GM23248 (cell line): ENCODE data around the gene PRRT2. TPM values are rescaled to one million over a fixed set of nuclear protein-coding genes. Genes with fewer than 3 reads are reported as not detected.

Source experiments
- DNase-seq: peaks from one replicate; pipeline ENCODE4 v3.0.0-alpha.2; 2015
- H2AFZ ChIP-seq: fragments of 200-600 bp; sonication (generic); 2 replicates; pipeline ENCODE4 v1.6.1; 2016; ENCODE audit warnings: antibody characterized with exemption
- H3F3A ChIP-seq: fragments of 200-600 bp; sonication (generic); 2 replicates; pipeline ENCODE4 v1.6.1; 2016; ENCODE audit warnings: mild to moderate bottlenecking, antibody characterized with exemption, mixed run types; ENCODE audit not compliant: insufficient read depth
- H3K27ac ChIP-seq: fragments of 200-600 bp; sonication (generic); 2 replicates; pipeline ENCODE4 v1.5.1; 2016; ENCODE audit warnings: mild to moderate bottlenecking
- H3K27me3 ChIP-seq: fragments of 200-600 bp; sonication (generic); replicated peaks from 2 replicates; pipeline ENCODE4 v1.6.1; 2016; ENCODE audit warnings: mild to moderate bottlenecking; ENCODE audit not compliant: insufficient read depth
- H3K36me3 ChIP-seq: fragments of 200-600 bp; sonication (generic); 2 replicates; pipeline ENCODE4 v1.6.1; 2016; ENCODE audit warnings: low read depth, mild to moderate bottlenecking
- H3K4me1 ChIP-seq: fragments of 200-600 bp; sonication (generic); 2 replicates; pipeline ENCODE4 v1.6.1; 2016; ENCODE audit warnings: mild to moderate bottlenecking; ENCODE audit not compliant: insufficient read depth
- H3K4me2 ChIP-seq: fragments of 200-600 bp; sonication (generic); one replicate; pipeline ENCODE4 v1.6.1; 2016; ENCODE audit warnings: mild to moderate bottlenecking; ENCODE audit not compliant: unreplicated experiment
- H3K4me3 ChIP-seq: fragments of 200-600 bp; sonication (generic); 2 replicates; pipeline ENCODE4 v1.5.1; 2016; ENCODE audit warnings: mild to moderate bottlenecking
- H3K79me2 ChIP-seq: fragments of 200-600 bp; sonication (generic); 2 replicates; pipeline ENCODE4 v1.6.1; 2016; ENCODE audit warnings: mild to moderate bottlenecking; ENCODE audit not compliant: insufficient read depth
- H3K9ac ChIP-seq: fragments of 200-600 bp; sonication (generic); 2 replicates; pipeline ENCODE4 v1.6.1; 2016; ENCODE audit warnings: mild to moderate bottlenecking
- H3K9me2 ChIP-seq: fragments of 200-600 bp; sonication (generic); 2 replicates; pipeline ENCODE4 v1.6.1; 2016; ENCODE audit warnings: mixed run types, mild to moderate bottlenecking, moderate library complexity; ENCODE audit not compliant: insufficient read depth
- H3K9me3 ChIP-seq: fragments of 200-600 bp; sonication (generic); one replicate; pipeline ENCODE4 v1.6.1; 2017; ENCODE audit warnings: low read depth
- H4K20me1 ChIP-seq: fragments of 200-600 bp; sonication (generic); 2 replicates; pipeline ENCODE4 v1.6.0; 2016; ENCODE audit not compliant: insufficient read depth
- EZH2 ChIP-seq: fragments of 200-600 bp; sonication (generic); IDR thresholded peaks from 2 replicates; pipeline ENCODE4 v1.6.1; 2018; ENCODE audit warnings: antibody characterized with exemption, mild to moderate bottlenecking; ENCODE audit not compliant: insufficient read depth, poor library complexity, severe bottlenecking
- EZH2phosphoT487 ChIP-seq: fragments of 200-600 bp; sonication (generic); IDR thresholded peaks from 2 replicates; pipeline ENCODE4 v1.6.1; 2018; ENCODE audit warnings: antibody characterized with exemption, moderate library complexity, mild to moderate bottlenecking, low read depth; ENCODE audit not compliant: insufficient read depth
- WGBS, 2 experiments: methylation state at CpG; one replicate each; pipeline ENCODE4 v1.1.6; 2015 to 2017; ENCODE audit warnings: low lambda C conversion rate in 2 of 2, low coverage in 1 of 2; ENCODE audit errors: missing lambda C conversion rate in 2 of 2; 5-methylcytosine and 5-hydroxymethylcytosine counted together
- in situ Hi-C: fragments of 300-500 bp; cut with MboI; formaldehyde crosslinking; loops from 2 replicates; pipeline ENCODE4 v1.15.0; 2020
- polyA plus RNA-seq: library from polyadenylated mRNA; unstranded; fragments of >200 nt; fragmentation: Nextera tagmentation; extraction: Ambion mirVana; gene quantifications from 2 replicates; pipeline ENCODE4 v1.2.1, GENCODE V29; 2016
- total RNA-seq: library from RNA; depleted of rRNA; stranded (reverse); fragments of >200 nt; shearing (Covaris generic); gene quantifications from 2 replicates; pipeline ENCODE4 v1.2.3, GENCODE V29; 2014; rRNA removed

Gene PRRT2
- total RNA-seq, result 0.43 and 4.0 TPM in 2 replicates
- polyA plus RNA-seq, result 1.3 and 2.1 TPM in 2 replicates

DNA sequence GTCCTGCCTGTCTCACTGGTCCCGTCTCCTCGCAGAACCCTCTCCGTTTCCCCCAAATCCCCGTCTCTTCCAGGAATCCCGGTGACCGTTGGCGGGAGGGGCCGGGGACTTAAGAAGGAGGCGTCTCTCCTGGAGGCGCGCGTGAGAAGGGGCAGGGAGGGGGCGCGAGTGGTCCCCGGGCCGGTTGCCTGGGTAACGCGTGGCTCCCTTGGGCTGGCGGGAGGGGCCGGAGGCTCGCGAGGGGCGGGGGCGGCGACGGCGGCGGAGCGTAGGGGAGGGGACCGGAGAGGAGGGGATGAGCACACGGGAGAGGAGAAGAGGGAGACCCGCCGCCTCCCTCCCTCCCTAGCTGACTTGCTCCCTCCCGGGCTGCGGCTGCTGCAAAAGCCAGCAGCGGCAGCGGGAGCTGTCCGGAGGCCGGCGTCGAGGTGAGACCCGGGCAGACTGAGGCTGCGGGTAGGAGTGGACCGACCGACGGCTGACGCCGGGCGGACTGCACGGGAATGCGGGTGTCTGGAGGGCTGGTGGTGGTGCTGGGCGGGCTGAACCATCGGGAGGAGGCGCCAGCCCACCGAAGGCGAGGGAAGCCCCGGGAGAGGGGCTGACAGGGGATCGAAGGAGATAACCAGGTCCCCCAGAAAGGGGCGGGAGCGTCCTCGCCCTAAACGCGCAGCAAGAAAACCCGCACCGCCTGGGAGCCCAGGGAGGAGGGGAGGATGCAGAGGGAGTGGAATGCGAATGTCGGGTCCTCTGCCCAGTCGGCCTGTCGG lies at the start of gene PRRT2:
Gene PRRT2, plus strand, starts transcription at position 298 of the 770 bp plus-strand sequence. CDS start 862 bp downstream, outside the sequence.
- no peaks in the 10 kb centered on the region for H3K27me3 ChIP-seq
- in situ Hi-C loops, result loop anchor here (10.0 kb wide), 1 partner anchor 203 kb away; the partner anchor contains the start of gene DOC2A
- H3K4me1 ChIP-seq, result peaks cover 29% of the 10 kb centered on the region
- no peaks in the 10 kb centered on the region for H3K36me3 ChIP-seq
- WGBS, 2 experiments, result 3% methylated on average over 38 to 69 of the region's 69 CpGs
- peak within 1 kb of the TSS; percentile 89 for H3K4me2 ChIP-seq
- peak within 1 kb of the TSS; percentile 77 for H3K4me3 ChIP-seq
- H3K9ac ChIP-seq, result peak within 1 kb of the TSS; percentile 71
- peaks cover 20% of the 10 kb centered on the region; the same call in 1 of the 2 replicates for H3F3A ChIP-seq
- peak within 1 kb of the TSS; percentile 74 for H3K27ac ChIP-seq
- no peaks in the 10 kb centered on the region for H4K20me1 ChIP-seq
- H3K79me2 ChIP-seq, result peaks cover 27% of the 10 kb centered on the region
- H3K9me3 ChIP-seq, result no peaks in the 10 kb centered on the region
- no peaks in the 10 kb centered on the region for H3K9me2 ChIP-seq
- H2AFZ ChIP-seq, result peak within 1 kb of the TSS; percentile 72
- TF ChIP-seq EZH2phosphoT487, result no peak
- no peak for TF ChIP-seq EZH2
- peak; percentile 80 for DNase-seq

DNA sequence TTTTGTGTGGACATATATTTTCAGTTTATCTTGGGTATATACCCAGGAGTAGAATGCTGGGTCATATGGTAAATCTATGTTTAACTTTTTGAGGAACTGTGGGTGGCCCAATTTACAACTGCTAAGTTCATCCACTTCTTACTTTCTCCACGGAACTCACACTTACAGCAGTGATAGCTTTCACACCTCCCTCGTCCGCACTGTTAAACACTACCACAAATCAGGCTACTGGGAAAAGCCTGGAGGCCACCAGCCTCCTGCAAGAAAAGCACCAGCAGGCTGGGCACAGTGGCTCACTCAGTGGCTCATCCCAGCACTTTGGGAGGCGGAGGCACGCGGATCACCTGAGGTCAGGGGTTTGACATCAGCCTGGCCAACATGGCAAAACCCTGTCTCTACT lies 48.7 kb upstream of the PRRT2 start:
- H3K36me3 ChIP-seq, result no peaks in the 10 kb centered on the region
- H3K9me3 ChIP-seq, result no peaks in the 10 kb centered on the region
- no peak overlapping the region for H3K9ac ChIP-seq
- no peak overlapping the region for H3K4me2 ChIP-seq
- no peak for TF ChIP-seq EZH2phosphoT487
- no peak for TF ChIP-seq EZH2
- H4K20me1 ChIP-seq, result no peaks in the 10 kb centered on the region
- H3K4me1 ChIP-seq, result 0 out of 2 replicates have a peak, but pooled peaks cover under 1% of the 10 kb centered on the region
- H2AFZ ChIP-seq, result no peak overlapping the region
- H3K27me3 ChIP-seq, result peaks cover 9% of the 10 kb centered on the region
- H3F3A ChIP-seq, result no peaks in the 10 kb centered on the region; the same call in 1 of the 2 replicates
- no peak overlapping the region for H3K4me3 ChIP-seq
- no peaks in the 10 kb centered on the region for H3K79me2 ChIP-seq
- WGBS, 2 experiments, result 47 to 55% methylated on average over 6 of the region's 6 CpGs
- in situ Hi-C loops, result no loop called here
- DNase-seq, result no peak
- no peak overlapping the region for H3K27ac ChIP-seq
- no peaks in the 10 kb centered on the region for H3K9me2 ChIP-seq

DNA sequence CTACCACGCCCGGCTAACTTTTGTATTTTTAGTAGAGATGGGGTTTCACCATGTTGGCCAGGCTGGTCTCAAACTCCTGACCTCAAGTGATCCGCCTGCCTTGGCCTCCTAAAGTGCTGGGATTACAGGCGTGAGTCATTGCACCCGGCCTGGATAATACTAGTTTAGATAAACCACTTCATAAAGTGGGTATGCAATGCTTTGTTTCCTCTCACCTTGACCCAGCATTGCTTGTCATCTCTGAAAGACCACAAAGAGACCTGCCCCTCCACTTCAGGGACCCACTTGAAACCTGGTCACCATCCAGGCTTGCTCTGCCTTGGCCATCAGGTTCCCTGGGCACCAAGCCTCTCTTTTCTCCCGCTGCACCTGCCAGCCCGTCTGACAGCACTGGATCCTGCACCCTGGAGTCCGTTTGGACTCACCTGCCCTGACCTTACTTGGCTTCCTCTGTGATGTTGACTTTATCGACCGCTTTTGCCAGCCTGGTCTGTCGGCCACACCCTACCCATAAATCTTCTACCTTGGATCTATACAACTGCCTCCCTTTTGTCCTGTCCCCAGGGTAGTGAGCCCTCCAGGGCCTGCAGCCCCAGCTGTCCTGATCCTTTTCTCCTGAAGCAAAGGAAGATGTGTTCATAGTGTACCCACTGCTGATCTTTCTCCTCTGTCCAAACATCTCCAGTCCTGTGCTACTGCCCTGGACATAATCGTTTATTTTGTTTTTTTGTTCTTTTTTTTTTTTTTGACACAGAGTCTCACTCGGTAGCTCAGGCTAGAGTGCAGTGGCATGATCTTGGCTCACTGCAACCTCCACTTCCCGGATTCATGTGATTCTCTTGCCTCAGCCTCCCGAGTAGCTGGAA lies 46.6 kb upstream of the PRRT2 start:
- in situ Hi-C loops, result no loop called here
- Histone ChIP-seq H2AFZ (no peak overlapping the region), H4K20me1 (no peaks in the 10 kb centered on the region), H3K9me2 (no peaks in the 10 kb centered on the region), H3K27ac (no peak overlapping the region), H3K9ac (no peak overlapping the region), H3K4me1 (no peaks in the 10 kb centered on the region), H3K27me3 (peaks cover 9% of the 10 kb centered on the region), H3F3A (no peaks in the 10 kb centered on the region), H3K36me3 (no peaks in the 10 kb centered on the region), H3K9me3 (no peaks in the 10 kb centered on the region), H3K4me3 (no peak overlapping the region), H3K4me2 (no peak overlapping the region), H3K79me2 (no peaks in the 10 kb centered on the region)
- WGBS, 2 experiments, result 38 to 50% methylated on average over 15 of the region's 15 CpGs
- TF ChIP-seq EZH2 (no peak), EZH2phosphoT487 (no peak)
- no peak for DNase-seq

DNA sequence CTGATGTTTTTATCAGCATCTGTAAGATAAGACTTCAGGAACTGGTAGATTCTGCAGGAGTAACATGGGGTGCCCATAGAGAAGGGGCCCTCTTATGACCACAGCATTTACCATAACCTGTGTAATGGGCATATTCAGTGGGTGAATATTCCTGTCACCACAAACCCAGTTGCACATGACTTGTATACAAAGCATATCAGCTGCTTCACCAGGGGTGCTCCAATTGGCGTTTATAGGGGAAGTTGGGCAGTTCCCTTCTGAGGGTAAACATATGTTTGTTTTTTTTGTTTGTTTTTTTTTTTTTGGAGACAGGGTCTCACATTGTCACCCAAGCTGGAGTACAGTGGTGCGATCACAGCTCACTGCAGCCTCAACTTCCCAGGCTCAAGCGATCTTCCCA lies 45.4 kb upstream of the PRRT2 start:
- TF ChIP-seq EZH2, result no peak
- TF ChIP-seq EZH2phosphoT487, result no peak
- no peaks in the 10 kb centered on the region for H3K9me2 ChIP-seq
- no peaks in the 10 kb centered on the region for H3F3A ChIP-seq
- H3K9ac ChIP-seq, result no peak overlapping the region
- no peaks in the 10 kb centered on the region for H3K4me1 ChIP-seq
- H3K4me3 ChIP-seq, result no peak overlapping the region
- H3K36me3 ChIP-seq, result no peaks in the 10 kb centered on the region
- H4K20me1 ChIP-seq, result no peaks in the 10 kb centered on the region
- no peak overlapping the region for H3K4me2 ChIP-seq
- H2AFZ ChIP-seq, result no peak overlapping the region
- peaks cover 9% of the 10 kb centered on the region for H3K27me3 ChIP-seq
- H3K27ac ChIP-seq, result no peak overlapping the region
- no peak for DNase-seq
- WGBS, 2 experiments, result 80% methylated on average over 3 of the region's 3 CpGs
- no peaks in the 10 kb centered on the region for H3K79me2 ChIP-seq
- in situ Hi-C loops, result no loop called here
- H3K9me3 ChIP-seq, result no peaks in the 10 kb centered on the region
